IPS DF 4.7 (cell line): Measurements from ENCODE around the gene KLHL5.

ENCODE experiments used
- DNase-seq: peaks from one replicate; pipeline ENCODE4 v3.0.0-alpha.2; 2013; ENCODE audit warnings: low spot score; ENCODE audit errors: extremely low read depth

Gene KLHL5

DNA sequence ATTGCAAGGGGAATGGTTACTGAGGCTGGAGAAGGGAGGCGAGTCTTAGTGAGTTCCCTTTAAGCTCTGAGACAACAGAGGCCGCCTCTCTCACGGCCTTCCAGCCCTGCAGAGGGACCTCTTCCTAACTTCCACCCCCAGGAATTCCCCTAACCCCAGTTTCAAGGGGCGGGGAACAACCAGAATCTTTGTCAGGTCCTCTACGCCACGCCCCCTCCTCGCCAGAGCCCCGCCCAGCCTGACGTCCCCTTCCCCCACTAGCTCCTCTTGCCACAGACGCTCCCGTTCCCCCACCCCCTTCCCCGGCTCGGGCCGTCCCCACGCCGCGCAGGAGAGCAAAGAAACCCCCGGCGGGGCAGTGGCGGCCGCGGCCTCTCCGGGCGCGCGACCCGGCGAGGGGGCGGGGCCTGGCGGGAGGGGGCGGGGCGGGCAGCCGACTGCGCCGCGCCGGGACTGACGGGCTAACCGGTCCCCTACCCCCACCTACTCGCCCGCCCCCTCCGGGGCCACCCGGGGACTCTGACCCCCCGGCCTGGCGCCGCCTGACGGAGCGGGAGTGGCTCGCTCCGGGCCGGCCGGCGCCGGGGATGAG is 17.6 kb upstream of the KLHL5 start:
- DNase-seq: peak; percentile 49

DNA sequence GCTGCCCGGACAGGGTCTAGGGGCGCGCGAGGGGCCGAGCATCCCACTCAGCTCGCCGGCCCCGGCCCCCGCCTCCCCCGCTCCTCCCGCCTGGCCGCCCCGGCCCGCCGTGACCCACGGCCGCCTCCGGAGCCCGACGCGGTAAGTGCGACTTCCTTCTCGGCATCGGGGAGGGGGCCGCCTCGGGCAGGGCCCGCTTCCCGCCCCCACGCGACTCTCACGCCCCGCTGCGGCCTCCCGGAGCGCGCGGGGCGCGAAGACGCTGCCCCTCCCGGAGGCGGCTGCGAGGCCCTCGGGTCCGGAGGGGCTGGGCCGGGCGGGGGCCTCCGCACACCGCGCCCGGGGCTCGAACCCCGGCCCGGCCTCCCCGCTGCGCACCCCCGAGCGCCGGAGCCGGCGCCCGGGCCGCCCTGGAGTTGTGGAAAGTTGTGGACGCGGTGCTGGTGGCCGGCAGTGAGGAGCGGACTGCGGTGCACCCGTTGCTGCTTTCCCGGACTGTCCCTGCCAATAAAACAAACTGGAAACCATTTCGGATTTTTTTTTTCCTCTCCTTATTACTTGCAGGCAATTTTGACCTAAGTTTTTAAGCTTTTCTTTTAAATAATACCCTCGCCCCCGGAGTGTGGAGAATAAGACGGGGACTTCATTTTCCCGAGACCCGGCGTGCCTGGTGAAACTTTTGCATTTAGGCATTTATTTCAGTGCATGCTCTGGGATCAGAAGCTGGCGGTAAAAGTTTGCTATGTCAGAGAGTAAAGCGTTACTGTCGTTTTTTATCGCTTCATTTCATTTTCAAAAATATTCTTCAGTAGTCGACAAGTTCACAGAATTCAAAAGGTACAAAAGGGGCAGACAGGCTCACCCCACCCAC is 16.8 kb upstream of the KLHL5 start:
- no peak for DNase-seq

GRCh38 chr4:39045827-39046221 is 16.2 kb upstream of the KLHL5 start:
- no peak for DNase-seq

DNA sequence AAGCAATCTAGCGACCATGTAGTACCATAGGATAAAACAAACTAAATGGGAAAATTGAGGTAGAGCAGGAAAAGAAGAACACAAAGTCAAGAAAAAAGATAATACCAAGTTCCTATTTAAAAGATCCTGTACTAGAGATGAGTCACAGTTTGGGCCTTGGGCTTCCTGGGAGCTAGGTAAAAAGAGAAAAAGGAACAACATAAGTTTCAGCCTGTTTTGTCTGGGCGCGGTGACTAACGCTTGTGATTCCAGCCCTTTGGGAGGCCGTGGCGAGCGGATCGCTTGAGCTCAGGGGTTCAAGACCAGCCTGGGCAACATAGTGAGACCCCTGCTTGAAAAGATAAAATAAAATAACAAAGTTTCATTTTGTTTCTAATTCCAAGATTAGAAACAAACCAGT is 15.8 kb upstream of the KLHL5 start:
- DNase-seq: no peak

- no peak for DNase-seq
These were observed 14.4 kb upstream of the KLHL5 start for GRCh38 chr4:39047681-39048080.

GRCh38 chr4:39048311-39048710 is 13.7 kb upstream of the KLHL5 start:
- DNase-seq: no peak

DNA sequence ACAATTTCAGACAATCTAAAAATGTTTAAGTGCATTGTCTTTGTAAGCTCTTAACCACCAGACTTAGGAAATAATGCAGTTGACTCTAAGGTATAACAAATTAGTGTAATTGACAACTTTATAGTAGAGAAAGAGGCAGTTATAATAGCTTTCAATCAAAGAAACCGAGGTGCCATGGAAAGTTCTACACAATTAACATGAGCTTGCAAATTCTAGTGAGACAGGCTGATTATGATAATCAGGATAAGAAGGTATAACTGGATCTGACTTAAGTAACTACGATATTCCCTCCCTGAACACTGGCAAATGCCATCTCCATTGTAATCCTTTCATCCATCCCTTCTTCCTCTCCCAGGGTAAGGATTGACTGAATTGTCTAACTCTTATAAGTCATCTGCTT is 11.4 kb upstream of the KLHL5 start:
- DNase-seq: no peak

DNA sequence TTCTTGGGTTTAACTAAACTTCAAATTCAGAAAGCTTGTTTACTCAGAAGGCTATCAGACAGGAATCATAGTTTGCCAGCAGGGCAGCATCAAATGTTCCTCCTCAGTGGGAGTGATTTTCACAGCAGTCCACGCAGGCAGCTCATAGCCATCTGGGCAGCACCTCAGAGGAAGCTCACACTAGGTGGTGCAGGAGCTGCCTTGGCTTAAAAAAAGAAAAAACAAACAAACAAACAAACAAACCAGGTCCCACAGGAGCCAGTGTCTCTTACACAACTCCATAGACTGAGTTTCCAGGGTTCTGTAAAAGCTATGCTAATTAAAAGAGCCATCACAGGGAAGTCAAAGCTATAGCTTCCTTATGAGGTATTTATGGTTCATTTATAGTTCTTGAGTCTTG is 10.5 kb upstream of the KLHL5 start:
- no peak for DNase-seq

- no peak for DNase-seq
These were observed 8.0 kb upstream of the KLHL5 start for GRCh38 chr4:39053983-39054382.

GRCh38 chr4:39054497-39054896 is 7.5 kb upstream of the KLHL5 start:
- no peak for DNase-seq

- DNase-seq: no peak
These were observed 6.0 kb upstream of the KLHL5 start for GRCh38 chr4:39056023-39056422.

DNA sequence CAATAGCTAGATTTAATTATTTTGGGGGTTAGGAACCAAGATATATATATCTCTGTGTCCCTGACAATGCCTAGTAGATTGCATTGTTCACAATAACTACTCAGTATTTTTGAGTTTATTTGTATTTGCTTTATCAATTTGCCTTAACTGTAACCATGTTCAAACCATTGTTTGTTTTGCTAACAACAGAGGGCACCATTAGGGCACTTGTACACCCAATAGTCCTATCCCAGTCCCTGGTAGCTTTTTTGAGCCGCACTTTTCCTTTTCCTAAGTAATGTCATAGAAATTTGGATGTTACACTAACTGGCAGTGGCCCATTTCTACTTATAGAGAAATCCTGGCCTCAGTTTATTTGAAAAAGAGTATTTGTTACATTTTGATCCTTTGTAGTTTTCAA is 575 bp upstream of the KLHL5 start:
- DNase-seq: no peak

GRCh38 chr4:39062770-39063097 is 702 bp downstream of the KLHL5 start:
- no peak for DNase-seq

DNA sequence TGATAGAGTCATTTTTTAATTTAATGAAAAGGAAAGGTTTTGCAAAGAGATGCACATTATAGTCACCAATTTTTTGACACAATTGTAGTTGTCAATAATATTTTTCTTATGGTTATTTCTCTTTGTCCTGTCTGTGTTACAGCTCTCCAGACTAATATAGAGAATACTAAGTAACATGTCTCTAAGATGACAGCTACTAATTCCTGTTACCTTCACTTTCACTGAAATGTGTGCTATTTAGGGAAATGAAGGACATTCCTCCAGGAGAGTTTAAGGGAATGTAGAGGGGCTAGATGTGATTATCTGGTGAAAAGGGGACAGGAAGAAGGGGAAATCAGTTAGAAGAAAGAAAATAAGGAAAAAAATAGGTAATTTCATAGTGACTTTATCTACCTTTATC is 1.4 kb downstream of the KLHL5 start:
- DNase-seq: no peak

- no peak for DNase-seq
These were observed 4.3 kb downstream of the KLHL5 start for GRCh38 chr4:39066371-39066770.

DNA sequence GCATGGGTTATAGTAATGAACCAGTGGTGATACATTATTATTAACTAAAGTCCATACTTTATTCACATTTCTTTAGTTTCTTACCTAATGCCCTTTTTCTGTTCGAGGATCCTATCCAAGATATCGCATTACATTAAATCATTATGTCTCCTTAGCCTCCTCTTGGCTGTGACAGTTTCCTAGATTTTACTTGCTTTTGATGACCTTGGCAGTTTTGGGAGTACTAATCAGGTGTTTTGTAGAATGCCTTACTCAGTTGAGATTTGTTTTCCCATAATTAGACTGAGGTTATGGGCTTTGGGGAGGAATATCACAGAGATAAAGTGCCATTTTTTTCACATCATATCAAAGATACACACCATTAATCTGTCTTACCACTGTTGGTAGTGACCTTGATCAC is 5.0 kb downstream of the KLHL5 start:
- DNase-seq: no peak

- no peak for DNase-seq
These were observed 5.4 kb downstream of the KLHL5 start for GRCh38 chr4:39067451-39067850.

DNA sequence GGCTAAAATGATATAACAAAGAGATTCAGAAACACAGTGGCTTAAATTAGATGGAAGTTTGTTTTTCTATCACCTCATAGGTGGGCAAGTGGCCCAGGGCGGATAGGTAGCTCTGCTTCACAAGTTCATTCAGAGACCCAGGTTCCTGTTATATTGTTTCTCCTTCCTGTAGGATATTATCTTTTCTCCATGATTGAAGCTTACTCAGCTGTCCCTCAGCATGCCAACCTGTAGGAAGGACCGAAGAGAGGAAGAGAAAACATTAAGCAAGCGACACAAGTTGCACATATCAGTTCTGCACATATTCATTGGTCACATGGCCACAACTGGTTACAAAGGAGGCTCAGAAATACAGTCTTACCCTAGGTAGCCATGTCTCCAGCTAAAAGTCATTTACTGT is 6.9 kb downstream of the KLHL5 start:
- no peak for DNase-seq

DNA sequence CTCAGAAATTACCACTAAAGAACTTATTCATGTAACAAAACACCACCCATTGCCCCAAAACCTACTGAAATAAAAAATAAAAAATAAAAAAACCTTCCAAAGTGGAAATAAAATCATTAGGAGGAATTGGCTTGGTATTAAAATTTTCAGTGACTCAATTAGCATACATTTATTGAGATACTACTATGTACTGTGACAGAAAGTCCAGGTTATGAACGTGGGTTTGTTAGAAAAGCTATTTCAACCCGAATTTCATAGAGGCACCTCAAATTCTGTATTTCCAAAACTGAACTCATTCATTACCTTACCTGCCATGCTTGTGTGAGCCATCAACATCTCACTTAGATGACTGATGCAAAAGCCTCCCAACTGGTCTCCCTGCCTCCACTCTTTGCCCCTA is 16.8 kb downstream of the KLHL5 start:
- DNase-seq: no peak

DNA sequence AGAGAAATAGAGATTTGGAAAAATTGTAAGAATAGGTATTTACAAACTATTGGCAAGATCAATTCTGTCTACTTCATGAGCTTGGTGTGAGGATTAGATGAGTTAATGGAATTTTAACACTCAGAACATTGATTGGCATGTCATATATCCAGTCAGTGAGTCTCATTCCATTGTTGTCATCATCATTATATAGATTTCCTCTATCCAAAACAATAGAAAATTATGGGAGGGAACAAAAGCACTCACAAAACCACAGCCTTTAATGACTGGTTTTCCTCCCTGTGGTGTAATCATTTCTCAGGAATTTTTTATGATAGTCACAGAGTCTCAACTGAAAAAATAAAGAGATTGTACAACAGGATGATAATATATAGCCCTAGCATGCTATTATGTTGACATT is 21.1 kb downstream of the KLHL5 start:
- DNase-seq: no peak

- DNase-seq: no peak
These were observed 23.9 kb downstream of the KLHL5 start for GRCh38 chr4:39085891-39086290.

DNA sequence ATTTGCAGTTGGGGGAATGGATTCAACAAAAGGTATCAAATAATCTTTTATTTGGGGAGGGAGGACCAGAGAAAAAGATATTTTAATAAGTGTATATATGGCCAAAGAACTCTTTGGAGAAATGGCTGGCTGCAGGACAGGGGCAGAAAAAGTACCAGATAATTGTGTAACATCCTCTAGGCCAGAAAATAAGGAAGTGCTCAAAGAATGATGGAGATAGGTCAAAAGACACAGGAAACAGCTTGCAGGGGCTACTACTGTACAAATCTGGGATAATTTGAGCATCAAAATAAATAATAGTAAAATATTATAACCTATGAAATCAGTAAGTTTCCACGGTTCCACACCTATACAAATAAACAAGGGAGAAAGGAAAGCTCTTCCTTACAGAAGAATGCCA is 34.8 kb downstream of the KLHL5 start:
- DNase-seq: no peak

GRCh38 chr4:39097290-39097689 is 35.3 kb downstream of the KLHL5 start:
- no peak for DNase-seq
